GM19099 (cell line): Measurements from ENCODE around the gene BNC2.

Experiments used
- POLR2A ChIP-seq: IDR thresholded peaks from 3 replicates; pipeline ENCODE4 v1.6.1; 2011; ENCODE audit warnings: low read depth; ENCODE audit not compliant: insufficient read length; ENCODE audit errors: extremely low read depth

Gene BNC2

DNA sequence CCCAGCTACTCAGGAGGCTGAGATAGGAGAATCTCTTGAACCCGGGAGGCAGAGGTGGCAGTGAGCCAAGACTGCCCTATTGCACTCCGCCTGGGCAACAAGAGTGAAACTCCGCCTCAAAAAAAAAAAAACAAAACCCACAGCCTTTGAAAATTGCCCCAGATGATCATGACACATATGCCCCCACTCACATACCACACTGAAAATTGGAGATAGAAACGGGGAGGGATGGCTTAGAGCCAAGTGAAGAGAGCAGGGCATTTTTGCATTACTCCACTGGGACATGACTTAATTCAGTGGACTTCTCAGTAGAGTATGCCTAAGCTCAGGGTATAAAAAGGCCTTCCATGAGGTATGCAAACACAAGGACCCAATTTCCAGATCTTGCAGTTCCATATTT is 309.3 kb downstream of the BNC2 start:
- TF ChIP-seq POLR2A, result no peak

DNA sequence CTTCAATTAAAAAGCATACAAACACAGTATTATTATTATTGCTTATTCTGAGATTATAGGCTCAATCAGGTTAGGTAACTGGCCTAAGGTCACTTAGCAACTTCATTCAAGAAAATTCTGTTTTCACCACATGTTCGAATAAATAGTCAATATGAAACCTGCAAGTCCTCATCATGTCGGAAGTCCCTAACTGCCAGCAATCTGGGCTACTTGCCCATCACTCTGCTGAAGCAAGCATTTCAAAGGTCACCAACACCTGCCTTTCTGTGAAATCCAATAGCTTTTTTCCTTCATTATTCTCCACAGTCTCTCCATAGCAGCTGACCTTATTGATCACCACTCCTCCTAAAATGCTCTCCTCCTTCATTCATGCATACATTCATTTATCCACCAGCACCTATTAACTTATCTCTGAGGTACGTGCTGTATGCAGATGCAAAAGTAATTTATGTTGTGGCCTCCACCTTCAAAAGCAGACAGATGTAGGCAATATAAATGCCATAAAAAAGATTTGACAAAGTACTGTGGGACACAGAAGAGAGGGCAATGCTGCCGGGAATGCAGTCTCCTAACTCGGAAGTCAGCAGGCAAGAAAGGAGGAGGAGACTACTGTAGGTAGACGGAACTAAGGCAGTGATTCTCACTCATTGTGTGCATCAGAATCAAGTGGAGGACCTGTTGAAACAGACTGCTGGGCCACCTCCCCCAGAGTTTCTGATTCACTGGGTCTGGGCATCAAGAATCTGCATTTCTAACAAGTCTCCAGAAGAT is 310.9 kb downstream of the BNC2 start:
- TF ChIP-seq POLR2A, result no peak

DNA sequence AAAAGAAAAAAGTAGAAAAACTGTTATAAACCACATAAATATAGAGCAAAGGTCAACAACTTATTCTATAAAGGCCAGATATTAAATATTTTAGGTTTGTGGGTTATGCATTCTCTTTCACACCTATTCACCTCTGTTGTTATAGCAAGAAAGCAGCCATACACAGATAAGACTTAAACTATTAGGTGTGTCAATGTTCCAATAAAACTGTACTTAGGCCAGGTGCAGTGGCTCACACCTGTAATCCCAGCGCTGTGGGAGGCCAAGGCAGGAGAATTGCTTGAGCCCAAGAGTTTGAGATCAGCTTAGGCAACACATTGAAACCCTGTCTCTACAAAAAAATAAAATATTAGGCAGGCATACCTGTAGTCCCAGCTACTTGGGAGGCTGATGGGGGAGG is 314.7 kb downstream of the BNC2 start:
- TF ChIP-seq POLR2A, result no peak

DNA sequence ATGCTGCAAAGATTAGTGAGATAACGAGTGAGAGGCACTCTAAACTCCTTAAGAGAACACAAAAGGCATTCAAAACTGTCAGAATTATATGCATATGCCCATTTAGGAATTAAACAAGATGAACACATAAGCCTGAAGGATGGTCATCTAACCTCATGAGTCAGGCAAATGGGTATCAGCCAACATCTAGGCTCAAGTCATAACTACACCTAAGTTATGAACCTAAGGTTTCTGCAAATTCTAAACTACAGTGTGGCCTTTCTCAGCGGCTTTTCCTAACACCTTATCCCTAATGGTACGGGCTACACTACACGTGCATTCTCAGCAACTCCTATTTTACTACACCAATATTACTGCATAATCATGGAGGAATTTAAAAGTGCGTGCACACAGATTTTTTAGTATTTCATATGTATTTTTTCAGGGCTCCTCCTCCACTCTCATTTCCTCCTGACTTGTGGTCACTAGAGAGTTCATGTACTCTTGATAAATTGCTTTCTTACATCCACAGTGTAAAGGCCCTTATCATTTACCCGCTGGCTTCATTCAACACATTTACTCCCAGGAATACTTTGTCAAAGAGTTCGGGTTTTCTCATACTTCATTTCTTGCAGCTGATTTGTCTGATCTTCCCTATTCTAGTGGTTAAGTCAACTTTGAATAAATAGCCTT is 316.5 kb downstream of the BNC2 start:
- TF ChIP-seq POLR2A, result no peak

DNA sequence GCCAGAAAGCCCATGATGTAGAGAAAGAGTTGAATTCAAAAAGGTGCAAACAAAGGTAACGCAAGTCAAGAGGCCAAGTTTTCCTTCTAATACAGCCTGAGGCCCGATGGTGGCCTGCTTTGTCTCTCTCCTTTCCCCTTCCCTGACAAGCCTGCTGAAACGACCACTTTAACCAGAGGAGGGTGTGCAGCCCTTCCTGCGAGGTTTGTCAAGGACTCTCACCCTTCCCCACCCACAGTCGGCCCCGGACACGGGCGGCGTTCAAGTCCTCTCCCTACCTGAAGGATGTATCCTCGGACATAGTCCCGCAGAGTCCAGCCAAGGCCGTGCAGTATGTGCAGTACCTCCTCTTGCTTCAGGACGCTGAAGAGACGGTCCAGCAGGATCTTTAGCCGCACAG is 318.2 kb downstream of the BNC2 start:
- TF ChIP-seq POLR2A, result no peak

DNA sequence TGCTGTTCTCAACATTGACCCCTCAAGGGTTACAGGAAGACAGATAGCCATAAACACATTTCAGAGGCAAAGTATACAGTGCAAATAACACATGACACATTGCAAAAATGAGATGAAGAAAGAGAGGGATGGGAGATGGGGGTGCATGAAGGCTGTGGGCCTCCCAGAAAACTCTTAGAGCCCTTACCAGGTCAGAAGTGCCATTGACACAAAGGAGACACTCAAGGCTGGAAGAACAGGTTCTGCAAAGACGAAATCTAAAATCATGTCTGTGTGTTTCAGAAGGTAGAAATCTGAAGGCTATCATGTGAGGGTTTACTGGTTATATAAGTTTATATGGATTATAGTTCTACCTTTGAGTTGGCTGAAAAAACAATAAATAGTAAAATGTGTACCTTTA is 318.8 kb downstream of the BNC2 start:
- TF ChIP-seq POLR2A, result no peak

DNA sequence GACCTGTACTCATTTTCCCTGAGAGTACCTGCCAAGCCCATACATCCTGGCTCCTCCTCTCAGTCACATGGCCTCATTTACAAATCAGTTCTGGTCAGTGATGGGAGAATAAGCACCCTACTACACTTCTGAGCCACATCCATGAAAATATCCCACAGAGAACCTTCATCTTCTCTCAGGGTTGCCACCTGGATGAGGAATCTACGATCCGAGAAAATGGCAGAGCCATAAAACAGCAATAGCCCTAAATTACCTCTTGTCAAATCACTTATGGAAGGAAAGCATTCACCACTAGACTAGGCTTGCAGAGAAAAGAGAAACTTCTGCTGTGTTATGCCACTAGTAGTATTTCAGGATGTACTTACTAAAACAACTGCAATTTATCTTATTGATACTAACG is 324.8 kb downstream of the BNC2 start:
- no peak for TF ChIP-seq POLR2A

DNA sequence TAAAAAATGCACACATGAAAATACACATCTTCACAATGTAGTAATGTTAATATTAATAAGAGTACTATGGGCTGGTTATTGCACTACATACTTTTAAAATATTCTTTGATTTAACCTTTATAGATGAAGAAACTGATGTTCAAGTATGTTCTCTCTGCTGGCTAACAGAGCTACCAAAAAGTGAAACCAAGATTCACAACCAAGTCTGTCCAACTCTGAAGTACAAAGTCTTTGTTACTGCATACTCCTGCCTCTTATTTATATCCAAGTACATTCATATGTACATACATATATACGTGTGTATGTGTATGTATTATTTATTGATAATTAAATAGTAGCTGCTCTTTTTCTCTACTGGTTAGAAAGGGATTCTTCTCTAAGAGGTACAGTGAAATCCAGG is 325.6 kb downstream of the BNC2 start:
- no peak for TF ChIP-seq POLR2A

DNA sequence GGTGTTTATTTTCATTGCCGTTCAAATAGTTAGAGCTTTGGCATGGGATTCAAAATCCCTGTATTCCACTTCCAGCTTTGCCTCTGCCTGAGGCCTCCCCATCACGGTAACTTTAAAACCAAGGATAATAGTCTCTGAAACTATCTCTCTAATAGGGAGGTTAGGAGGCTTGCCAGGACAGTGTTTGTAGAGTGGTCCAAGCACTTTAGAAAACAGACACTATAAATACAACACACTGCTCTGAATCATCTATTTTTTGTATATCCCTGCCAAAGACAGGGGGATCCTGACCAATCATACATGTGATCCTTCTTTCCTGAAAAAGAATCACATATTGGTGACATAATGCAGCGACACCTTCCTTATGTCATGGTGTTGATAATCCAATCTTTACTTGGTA is 326.8 kb downstream of the BNC2 start:
- TF ChIP-seq POLR2A, result no peak

DNA sequence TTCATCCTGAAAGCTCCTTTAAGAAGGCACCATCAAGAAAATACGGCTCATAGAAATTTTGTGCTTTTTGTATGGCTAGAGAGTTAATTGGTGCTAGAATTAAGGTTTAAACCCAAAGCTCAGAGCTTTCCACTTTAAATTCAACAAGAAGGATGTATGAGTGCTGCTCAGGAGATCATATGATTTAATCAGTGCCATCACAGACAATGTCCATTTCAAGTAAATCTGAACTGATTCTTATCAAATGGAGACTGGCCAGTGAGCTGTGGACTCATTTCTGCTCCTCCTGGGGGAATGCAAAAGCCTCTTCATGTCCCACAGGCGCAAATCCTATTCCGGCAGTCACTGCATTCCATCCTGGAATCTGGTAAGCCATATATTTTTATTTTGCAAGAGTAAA is 327.2 kb downstream of the BNC2 start:
- no peak for TF ChIP-seq POLR2A

DNA sequence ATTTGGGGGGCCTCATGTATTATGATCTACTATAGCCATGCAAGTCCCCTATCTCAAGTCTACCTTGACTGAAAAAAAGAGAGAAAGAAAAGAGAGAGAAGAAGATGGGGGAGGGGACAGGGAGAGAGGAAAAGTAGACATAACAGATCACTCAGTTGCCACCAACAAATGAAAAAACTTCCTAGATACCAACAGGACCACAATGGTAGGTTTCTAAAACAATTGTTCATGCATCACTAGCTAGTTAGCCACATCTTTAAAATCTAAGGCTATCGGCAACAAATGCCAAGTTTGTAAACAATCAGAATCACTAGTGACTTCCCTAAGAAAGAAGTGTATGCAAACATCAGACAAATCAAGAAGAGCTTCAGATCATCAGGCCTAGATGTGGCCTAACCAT is 328.2 kb downstream of the BNC2 start:
- TF ChIP-seq POLR2A, result no peak

DNA sequence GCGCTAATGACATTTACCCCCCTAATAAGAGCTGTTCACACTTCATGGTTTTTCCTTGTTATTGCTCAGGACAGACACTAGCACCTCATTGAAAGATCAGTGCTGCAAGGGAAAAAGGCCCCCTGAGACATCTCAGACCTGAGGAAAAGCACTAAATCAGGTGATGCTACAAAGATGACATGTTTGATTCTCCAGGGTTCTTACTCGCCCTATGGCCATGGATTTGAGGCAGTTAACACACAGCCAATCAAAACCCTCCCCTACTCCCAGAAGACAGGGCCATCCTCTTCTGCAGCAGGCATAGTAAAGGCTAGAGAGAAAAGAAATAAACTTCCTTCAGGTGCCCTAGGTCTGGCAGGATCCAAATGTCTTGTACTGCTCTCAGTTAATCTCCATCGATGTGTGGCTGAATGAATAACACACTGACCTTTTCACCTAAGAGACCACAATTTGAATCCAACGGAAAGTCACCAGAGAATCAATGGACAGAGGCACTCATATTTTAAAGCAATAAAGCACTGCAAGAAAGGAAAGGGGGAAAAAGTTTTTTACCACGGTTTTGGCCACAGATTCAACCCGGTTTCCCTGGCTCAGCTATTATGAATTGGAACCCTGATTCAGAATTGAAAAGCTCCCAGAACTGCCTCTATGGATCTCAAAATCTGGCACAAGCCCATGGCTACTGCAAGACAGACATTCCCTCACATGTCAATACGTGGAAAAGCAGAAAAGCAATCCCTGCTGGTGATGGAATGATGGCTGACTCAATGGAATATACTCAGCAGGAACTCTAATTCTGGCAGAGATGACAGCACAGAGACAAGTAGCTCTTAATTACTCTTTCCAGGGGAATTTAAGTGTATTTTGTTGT is 329.5 kb downstream of the BNC2 start:
- TF ChIP-seq POLR2A, result no peak

DNA sequence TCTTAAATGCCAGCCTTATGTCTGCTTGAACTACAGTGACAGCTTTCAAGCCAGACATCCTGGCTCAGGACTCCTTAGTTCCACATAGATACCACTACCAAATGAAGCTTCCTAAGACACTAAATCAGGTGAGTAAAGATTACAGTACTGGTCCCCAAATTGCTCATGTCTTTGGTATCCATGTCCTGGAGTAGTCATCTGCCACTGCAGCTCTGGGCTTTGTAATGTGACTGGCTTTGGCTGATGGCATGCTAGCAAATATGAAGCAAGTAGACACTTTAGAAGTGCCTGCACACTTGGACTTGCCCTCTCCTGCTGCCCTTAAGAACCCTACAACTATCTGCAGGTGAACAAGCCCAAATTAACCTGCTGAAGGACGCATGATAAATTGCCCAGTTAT is 334.9 kb downstream of the BNC2 start:
- no peak for TF ChIP-seq POLR2A

DNA sequence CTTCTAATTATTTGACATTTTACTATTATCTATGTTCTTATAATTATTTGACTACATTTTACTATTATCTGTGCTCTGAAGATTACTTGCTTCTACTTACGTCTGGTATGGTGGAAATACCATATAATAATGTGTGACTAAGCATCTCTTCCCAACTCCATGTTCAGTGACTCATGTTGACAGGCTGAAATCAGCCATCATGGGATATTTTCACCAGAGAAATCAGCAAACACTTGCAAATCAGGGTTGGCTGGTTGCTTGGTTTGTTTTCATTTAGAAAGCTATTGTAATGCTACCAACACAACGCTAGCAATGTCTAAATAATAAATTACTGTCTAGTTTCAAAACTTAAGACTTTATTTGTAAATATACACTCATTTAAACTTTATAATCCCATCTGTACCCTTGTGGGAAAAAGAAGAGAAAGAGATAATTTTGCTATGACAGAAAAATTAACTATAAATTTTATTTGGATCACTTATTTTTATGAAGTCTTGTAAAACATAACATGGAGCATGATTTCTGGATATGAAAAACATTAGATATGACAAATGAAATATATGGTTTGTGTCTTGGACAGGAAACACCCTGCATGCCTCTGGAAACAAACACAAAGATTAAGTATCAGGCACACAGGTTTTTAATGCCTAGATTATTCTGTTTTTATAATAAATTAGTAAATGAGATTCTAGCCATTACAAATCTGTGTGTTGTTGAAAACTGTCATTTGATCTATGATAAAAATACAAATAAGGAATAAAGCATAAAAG is 337.6 kb downstream of the BNC2 start:
- TF ChIP-seq POLR2A, result no peak

DNA sequence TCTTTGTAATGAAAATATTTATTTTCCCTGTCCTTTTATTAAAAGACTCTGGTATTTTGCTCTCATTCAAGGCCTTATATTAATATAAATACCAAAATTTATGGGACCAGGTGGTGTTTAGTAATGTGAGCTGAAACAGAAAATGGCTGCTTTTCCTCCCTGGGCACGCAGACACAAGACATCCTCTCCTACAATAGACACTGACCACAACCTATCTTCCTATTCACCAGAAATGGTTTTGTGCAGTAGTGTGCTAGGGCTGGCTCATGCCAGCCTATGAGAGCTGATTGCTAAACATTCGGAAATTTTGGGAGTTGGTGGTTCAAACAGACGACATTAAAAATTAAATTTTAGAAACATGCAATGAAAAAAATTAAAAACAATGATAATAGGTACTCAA is 338.2 kb downstream of the BNC2 start:
- TF ChIP-seq POLR2A, result no peak
